Cerebellar nuclear complex (tissue), 1 donor: ENCODE results near the gene ADNP2.

Experiments
- DNase-seq, 2 experiments: peaks; one replicate each; lab custom pipeline; 2025; lab: John Stamatoyannopoulos, UW

The ADNP2 gene

DNA sequence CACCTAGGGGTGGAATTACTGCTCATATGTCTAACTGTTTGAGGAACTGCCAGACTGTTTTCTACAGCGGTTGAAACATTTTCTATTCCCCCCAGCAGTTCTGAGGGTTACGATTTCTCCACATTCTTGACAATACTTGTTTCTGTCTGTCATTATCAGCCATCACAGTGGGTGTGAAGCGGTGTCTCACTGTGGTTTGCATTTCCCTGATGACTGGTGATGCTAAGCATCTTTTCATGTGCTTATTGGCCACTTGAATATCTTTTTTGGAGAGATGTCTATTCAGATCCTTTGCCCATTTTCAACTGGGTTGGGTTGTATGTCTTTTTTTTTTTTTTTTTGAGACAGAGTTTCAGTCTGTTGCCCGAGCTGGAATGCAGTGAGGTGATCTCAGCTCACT lies 63.0 kb downstream of the ADNP2 start:
- no peak for DNase-seq

DNA sequence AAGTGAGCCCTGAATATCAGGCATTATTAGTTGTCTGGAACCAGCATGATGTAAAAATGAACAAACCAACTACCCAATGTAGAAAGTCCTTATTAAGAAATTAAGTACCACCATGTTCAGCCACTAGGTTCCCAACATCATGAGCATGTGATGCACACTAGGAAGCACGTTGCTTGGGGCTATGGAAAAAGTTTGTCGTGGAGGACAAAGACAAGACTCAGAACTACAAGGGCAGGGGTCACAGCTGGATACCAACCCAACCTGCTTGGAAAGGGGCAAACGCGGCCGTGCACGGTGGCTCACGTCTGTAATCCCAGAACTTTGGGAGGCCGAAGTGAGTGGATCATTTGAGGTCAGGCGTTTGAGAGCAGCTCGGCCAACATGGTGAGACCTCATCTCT lies 64.0 kb downstream of the ADNP2 start:
- DNase-seq: no peak

GRCh38 chr18:80175451-80176204 lies 66.6 kb downstream of the ADNP2 start:
- no peak for DNase-seq

GRCh38 chr18:80176334-80177073 lies 67.4 kb downstream of the ADNP2 start:
- DNase-seq: no peak

GRCh38 chr18:80177128-80177527 lies 68.1 kb downstream of the ADNP2 start:
- no peak for DNase-seq

DNA sequence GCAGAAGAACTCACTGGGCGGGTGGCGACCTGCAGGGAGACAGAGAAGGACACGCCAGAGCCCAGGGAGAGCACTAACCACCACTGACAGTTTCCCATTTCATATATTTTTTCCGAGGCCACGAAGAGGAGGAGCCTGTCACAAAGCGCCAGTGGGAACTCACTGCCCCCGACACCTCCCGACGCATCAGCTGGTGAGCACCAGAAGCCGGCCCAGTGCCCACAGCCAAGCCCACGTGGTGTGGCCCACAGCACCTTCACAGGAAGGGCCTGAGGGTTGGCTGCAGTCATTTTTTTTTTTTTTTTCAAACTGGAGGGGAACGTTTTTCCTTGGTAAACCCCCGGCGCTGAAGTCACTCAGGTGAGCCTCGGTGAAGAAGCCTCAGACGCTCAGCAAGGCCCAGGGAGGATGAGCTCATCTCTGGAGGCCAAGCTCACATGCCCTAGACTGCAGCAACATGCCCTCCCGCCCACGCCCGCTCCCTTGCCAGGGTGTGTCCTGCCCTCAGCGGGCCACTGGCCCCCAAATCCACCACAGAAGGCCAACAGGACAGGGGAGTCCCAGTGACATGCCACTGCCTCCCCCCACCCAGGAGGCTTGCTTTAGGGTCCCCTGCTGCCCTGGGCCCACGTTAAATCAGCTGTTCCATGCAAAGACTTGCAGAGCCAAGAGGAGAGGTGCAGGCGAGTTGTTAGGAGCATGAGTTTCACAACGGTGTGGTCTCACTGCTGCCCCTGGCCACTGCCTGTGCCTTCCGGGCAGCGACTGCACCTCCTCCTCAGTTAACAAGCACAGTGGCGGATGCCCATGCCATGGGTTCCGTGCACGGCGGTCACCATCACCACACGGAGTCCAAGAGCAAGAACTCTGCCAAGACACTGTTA lies 70.1 kb downstream of the ADNP2 start:
- DNase-seq: no peak

- no peak for DNase-seq
Measured at GRCh38 chr18:80179857-80180558, 70.9 kb downstream of the ADNP2 start.

GRCh38 chr18:80180778-80181564 lies 71.9 kb downstream of the ADNP2 start:
- no peak for DNase-seq

DNA sequence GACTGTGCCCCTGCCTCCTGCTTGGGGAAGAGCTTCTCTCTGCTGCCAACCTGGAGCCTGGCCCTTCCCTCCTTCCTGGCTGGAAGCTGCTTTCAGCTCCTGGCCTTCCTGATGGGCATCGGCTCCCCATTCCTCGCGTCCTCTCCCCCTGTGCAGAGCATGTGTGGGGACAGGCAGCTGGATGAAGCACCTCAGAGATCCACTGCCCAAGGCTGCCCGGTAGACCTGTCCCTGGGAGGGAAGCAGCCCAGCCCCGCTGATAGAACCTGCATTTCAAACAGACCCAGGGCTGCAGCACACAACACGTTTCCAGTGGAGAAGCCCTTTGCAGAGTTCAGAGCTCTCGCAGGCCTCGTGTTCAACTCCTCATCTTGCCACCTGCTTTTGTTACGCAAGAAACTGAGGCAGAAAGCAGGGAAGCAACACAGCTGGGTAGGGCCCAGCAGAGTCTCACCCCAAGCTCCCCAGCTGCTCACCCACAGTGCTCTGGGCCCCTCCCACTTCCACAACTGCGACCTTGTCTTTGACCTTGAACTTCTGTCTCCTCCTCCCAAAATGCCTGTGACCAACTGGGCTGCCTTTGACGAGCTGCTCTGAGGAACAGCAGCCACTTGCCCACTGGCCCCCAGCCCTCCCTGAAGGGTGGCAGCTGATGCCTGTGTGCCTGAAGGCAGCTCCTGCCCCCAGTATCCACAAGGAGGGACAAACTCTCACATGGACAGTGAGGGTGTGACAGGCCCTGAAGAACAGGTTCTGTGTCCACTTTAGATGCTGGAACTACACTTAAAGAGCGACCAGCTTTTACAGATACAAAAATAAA lies 72.8 kb downstream of the ADNP2 start:
- DNase-seq: no peak

GRCh38 chr18:80182855-80183254 lies 73.8 kb downstream of the ADNP2 start:
- DNase-seq: no peak

DNA sequence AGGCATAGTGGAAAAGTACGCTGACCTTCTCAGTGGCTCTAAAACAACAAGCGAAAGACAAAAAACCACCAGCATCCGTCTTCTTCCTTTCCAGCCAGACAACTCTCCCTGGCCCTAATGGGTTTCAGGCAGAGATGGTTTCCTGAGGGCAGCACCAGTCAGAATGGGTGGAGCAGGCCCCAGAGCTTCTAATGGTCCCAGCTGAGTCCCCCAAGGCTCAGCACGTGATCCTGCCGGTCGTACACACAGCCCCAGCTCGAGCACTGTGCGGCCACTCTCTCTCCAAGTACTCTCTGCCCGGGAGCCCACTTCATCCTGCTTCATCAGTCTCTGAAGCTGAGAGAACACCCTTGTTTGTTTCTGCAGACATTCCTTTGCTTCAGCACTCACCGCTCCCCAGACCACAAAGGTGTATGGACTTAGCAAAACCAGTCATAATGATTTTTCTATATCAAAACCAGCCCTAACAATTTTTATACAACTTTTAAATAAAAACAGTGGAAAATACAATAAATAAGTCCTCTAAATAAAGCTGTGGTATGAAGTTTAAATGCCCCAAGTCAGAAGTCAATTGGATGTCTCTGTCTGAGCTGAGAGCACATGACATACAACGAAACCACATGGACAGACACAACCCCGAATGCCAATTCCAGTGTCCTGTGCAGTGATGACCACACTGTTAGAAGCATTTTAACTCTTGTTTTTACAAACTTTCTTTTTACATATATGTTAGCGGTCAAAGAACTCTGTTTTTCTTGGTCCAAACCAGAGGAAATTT lies 74.4 kb downstream of the ADNP2 start:
- DNase-seq: no peak

DNA sequence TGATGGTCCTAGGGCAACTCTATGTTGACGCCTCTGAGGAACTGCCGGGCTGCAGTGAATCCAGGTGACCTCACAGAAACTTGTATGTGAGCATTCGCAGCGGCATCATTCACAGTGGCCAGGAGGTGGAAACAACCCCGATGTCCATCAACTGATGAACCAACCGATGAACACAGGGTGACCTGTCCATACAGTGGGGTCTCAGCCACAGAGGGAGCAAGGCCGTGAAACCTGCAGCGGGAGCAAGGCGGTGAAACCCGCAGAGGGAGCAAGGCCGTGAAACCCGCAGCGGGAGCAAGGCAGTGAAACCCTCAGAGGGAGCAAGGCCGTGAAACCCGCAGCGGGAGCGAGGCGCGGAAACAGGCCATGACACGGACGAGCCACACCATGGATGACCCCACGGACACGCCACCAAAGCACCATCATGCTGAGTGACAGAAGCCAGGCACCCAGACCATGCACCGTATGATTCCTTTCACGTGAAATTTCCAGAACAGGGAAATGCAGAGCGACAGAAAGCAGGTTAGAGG lies 75.2 kb downstream of the ADNP2 start:
- no peak for DNase-seq

DNA sequence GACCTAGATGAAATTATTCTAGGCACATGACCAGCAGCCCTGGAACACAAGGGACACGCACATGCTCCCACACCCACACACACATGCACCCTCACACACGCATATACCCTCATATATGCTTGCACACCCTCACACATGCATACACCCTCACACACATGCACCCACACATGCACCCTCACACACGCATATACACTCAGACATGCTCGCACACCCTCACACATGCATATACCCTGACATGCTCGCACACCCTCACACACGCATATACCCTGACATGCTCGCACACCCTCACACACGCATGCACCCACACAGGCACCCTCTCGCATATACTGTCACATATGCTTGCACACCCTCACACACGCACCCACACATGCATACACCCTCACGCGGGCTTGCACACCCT lies 76.5 kb downstream of the ADNP2 start:
- DNase-seq: no peak

- no peak for DNase-seq
Measured at GRCh38 chr18:80187956-80188642, 79.0 kb downstream of the ADNP2 start.

DNA sequence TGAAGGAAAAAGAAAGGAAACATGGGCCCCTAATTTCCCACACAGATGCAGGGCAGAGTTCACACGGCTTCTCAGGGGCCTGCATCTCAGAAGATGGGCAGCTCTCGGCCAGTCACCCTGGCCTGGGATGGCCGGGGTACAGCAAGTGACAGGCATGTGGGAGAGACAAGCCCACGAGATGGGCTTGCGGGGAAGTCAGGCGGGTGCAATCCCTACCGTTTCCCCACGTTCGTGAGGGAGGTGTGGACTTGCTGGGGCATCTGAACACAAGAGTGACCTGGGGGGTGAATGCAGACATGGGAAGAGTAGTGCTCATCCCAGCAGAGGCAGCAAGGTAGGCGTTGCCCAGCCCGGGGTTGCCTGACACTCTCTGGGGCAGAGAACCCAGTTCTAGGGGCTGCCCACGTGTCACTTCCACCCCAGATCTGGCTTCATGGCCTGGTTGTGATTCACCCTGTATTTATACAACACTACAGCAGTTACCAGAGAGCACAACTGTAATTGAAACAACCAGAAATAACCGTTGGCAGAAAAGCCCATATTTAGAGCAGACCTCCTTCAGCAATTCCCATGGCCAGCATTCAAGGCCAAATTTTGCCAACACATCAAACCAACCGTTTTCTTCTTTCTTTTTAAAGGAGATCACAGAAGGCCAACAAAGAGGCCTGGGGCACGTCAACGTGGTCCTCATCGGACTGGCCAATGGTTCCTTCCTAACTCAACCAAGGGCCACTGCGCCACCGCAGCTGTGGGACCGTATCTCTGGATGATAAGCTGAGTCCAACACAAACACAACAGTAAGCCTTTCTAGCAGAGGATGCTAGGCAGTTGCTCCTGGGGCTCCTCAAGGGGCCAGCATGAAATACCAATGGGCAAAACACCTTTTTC lies 79.8 kb downstream of the ADNP2 start:
- DNase-seq: no peak

DNA sequence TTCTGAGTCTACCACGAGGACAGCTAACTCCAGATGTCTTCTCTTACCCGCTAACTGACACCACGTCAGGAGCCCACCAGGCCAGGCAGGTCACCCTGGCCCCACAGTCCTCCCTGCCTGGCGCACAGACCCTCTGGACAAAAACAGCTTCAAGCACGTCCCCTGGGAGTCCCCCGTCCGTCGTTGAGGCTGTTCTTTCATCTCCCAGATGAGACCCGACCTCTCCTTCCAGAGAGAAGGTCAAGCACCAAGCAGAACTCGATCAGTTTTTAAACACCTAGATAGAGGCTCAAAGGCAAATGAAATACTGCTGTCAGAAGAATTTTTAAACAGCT lies 80.4 kb downstream of the ADNP2 start:
- no peak for DNase-seq
